ENCODE results near the gene OR52B2. TPM values are rescaled to one million over a fixed set of nuclear protein-coding genes. Genes with fewer than 3 reads are reported as not detected.

OR52B2 gene
- total and polyA plus RNA-seq, 2 donors from 2014 or later, result not detected

- no peak overlapping the region for H3K9ac ChIP-seq (ENCODE audit: low read length in 3 of 3)
- no peak overlapping the region for H3K27ac ChIP-seq (ENCODE audit: low read depth in 2 of 2, low read length in 2 of 2)
- peaks cover 12 to 44% (median 44%) of the 10 kb centered on the region in 3 donors for H3K36me3 ChIP-seq (ENCODE audit: control insufficient read depth in 2 of 3, insufficient read depth in 3 of 3, low read length in 3 of 3)
- FAIRE-seq, result no peak
- intact Hi-C loops (cut with DNase I), result no loop called here
- no peaks in the 10 kb centered on the region for H3K4me1 ChIP-seq (ENCODE audit: control insufficient read depth in 2 of 3, insufficient read depth in 2 of 3, low read depth in 1 of 3, low read length in 3 of 3)
- no peak for DNase-seq
- no peaks in the 10 kb centered on the region for H3K9me3 ChIP-seq (ENCODE audit: control insufficient read depth in 2 of 3, insufficient read depth in 1 of 3, low read length in 3 of 3)
- no peaks in the 10 kb centered on the region for H3K27me3 ChIP-seq (ENCODE audit: control insufficient read depth, insufficient read depth, low read length)
- no peak for TF ChIP-seq CTCF (IDR thresholded peaks at IDR 0.05; ENCODE audit: borderline replicate concordance, extremely low read depth, insufficient read depth)
- no peak overlapping the region for H3K4me3 ChIP-seq (ENCODE audit: low read length in 3 of 3)
Observed at GRCh38 chr11:6216501-6216900, 46.4 kb upstream of the OR52B2 start.

GRCh38 chr11:6214530-6214929 lies 44.4 kb upstream of the OR52B2 start:
- no peak for FAIRE-seq
- intact Hi-C loops (cut with DNase I), result no loop called here
- Histone ChIP-seq H3K27me3 (ENCODE audit: control insufficient read depth, insufficient read depth, low read length) (no peaks in the 10 kb centered on the region), H3K9me3 (ENCODE audit: control insufficient read depth in 2 of 3, insufficient read depth in 1 of 3, low read length in 3 of 3) (no peaks in the 10 kb centered on the region), H3K4me3 (ENCODE audit: low read length in 3 of 3) (no peak overlapping the region), H3K9ac (ENCODE audit: low read length in 3 of 3) (no peak overlapping the region), H3K4me1 (ENCODE audit: control insufficient read depth in 2 of 3, insufficient read depth in 2 of 3, low read depth in 1 of 3, low read length in 3 of 3) (no peaks in the 10 kb centered on the region), H3K36me3 (ENCODE audit: control insufficient read depth in 2 of 3, insufficient read depth in 3 of 3, low read length in 3 of 3) (peaks cover 9 to 45% (median 38%) of the 10 kb centered on the region in 3 donors), H3K27ac (ENCODE audit: low read depth in 2 of 2, low read length in 2 of 2) (no peak overlapping the region)
- no peak for TF ChIP-seq CTCF (IDR thresholded peaks at IDR 0.05; ENCODE audit: borderline replicate concordance, extremely low read depth, insufficient read depth)
- peak in 1 of 5 donors; percentile 44 for DNase-seq

- Histone ChIP-seq H3K4me1 (ENCODE audit: control insufficient read depth in 2 of 3, insufficient read depth in 2 of 3, low read depth in 1 of 3, low read length in 3 of 3) (no peaks in the 10 kb centered on the region), H3K9me3 (ENCODE audit: control insufficient read depth in 2 of 3, insufficient read depth in 1 of 3, low read length in 3 of 3) (no peaks in the 10 kb centered on the region), H3K9ac (ENCODE audit: low read length in 3 of 3) (no peak overlapping the region), H3K36me3 (ENCODE audit: control insufficient read depth in 2 of 3, insufficient read depth in 3 of 3, low read length in 3 of 3) (peaks cover 0 to 23% (median 21%) of the 10 kb centered on the region in 3 donors), H3K27me3 (ENCODE audit: control insufficient read depth, insufficient read depth, low read length) (no peaks in the 10 kb centered on the region), H3K27ac (ENCODE audit: low read depth in 2 of 2, low read length in 2 of 2) (no peak overlapping the region), H3K4me3 (ENCODE audit: low read length in 3 of 3) (no peak overlapping the region)
- FAIRE-seq (no peak), DNase-seq (no peak)
- TF ChIP-seq CTCF (IDR thresholded peaks at IDR 0.05; ENCODE audit: borderline replicate concordance, extremely low read depth, insufficient read depth), result no peak
- intact Hi-C loops (cut with DNase I), result no loop called here
Observed at GRCh38 chr11:6210274-6210955, 40.3 kb upstream of the OR52B2 start.
